Kidney (tissue), 14 donors: ENCODE measurements around the gene KCTD5. TPM values are rescaled to one million over a fixed set of nuclear protein-coding genes. Genes with fewer than 3 reads are reported as not detected.

Experiments
- DNase-seq, 5 donors: peaks; one replicate each; pipeline ENCODE4 v3.0.0-alpha.2; 2013 to 2020
- FAIRE-seq: peaks from 2 replicates; lab custom pipeline; 2012; peaks lifted over from hg19 to GRCh38; lab: Jason Lieb, UNC
- H3K27ac ChIP-seq, 2 donors: one replicate each; pipeline ENCODE4 v1.7.0; 2013; ENCODE audit warnings: low read depth in 2 of 2, low read length in 2 of 2, inconsistent platforms in 1 of 2
- H3K27me3 ChIP-seq: one replicate; pipeline ENCODE4 v1.7.1; 2013; ENCODE audit warnings: low read length, inconsistent platforms; ENCODE audit not compliant: control insufficient read depth, insufficient read depth
- H3K36me3 ChIP-seq, 3 donors: one replicate each; pipeline versions ENCODE4 v1.7.0 to v1.7.1; 2013; ENCODE audit warnings: low read length in 3 of 3, control low read depth in 1 of 3, inconsistent platforms in 1 of 3; ENCODE audit not compliant: insufficient read depth in 3 of 3, control insufficient read depth in 2 of 3
- H3K4me1 ChIP-seq, 3 donors: one replicate each; pipeline versions ENCODE4 v1.7.0 to v1.7.1; 2013; ENCODE audit warnings: low read length in 3 of 3, inconsistent platforms in 1 of 3, low read depth in 1 of 3; ENCODE audit not compliant: control insufficient read depth in 2 of 3, insufficient read depth in 2 of 3
- H3K4me3 ChIP-seq, 3 donors: one replicate each; pipeline versions ENCODE4 v1.7.0 to v1.8.1; 2013; ENCODE audit warnings: low read length in 3 of 3, control low read depth in 1 of 3, inconsistent platforms in 1 of 3
- H3K9ac ChIP-seq, 3 donors: one replicate each; pipeline versions ENCODE4 v1.7.0 to v1.7.1; 2013; ENCODE audit warnings: low read length in 3 of 3, control low read depth in 1 of 3, inconsistent platforms in 1 of 3
- H3K9me3 ChIP-seq, 3 donors: one replicate each; pipeline versions ENCODE4 v1.7.0 to v1.7.1; 2013; ENCODE audit warnings: low read length in 3 of 3, control low read depth in 1 of 3, inconsistent platforms in 1 of 3; ENCODE audit not compliant: control insufficient read depth in 2 of 3, insufficient read depth in 1 of 3
- CTCF ChIP-seq: IDR thresholded peaks from 3 replicates; pipeline ENCODE4 v1.5.1; 2012; ENCODE audit warnings: mild to moderate bottlenecking, moderate library complexity, borderline replicate concordance; ENCODE audit not compliant: insufficient read depth; ENCODE audit errors: extremely low read depth
- intact Hi-C: fragments of 100-400 bp; cut with DNase I; formaldehyde crosslinking; loops from one replicate; pipeline ENCODE4 v1.11.1; 2022
- polyA plus RNA-seq: library from polyadenylated mRNA; stranded (reverse); fragments of 350-450 nt; fragmentation: Illumina TruSeq; extraction: RNeasy Lipid Tissue Mini Kit (QIAGEN cat#74804); gene quantifications from one replicate; pipeline ENCODE4 v1.2.3, GENCODE V29; 2014; ENCODE audit warnings: low read depth, low replicate concordance; ENCODE audit not compliant: insufficient read depth
- total RNA-seq: library from RNA; stranded (reverse); fragmentation: NEBNext Ultra II Directional; extraction: Animal tissue kit (Norgen Biotek cat#: 25700); gene quantifications from one replicate; pipeline ENCODE4 v1.2.1, GENCODE V29; 2021
- donor health status: control.
- donor health status: control.
- donor health status: control.
- donor health status: control.
- donor health status: control.
- donor health status: DM: yes; HTN: yes; CAD: no.
- donor health status: Normal renal cell carcinoma (clear cell type).

KCTD5 gene
- total and polyA plus RNA-seq, 2 donors from 2014 or later, result 12.8 to 19.9 TPM

GRCh38 chr16:2739625-2740430, 57.5 kb downstream of the KCTD5 start:
- H3K36me3 ChIP-seq, result no peaks in the 10 kb centered on the region
- H3K9me3 ChIP-seq, result no peaks in the 10 kb centered on the region
- H3K9ac ChIP-seq, result no peak overlapping the region
- H3K4me1 ChIP-seq, result no peaks in the 10 kb centered on the region
- H3K27me3 ChIP-seq, result no peaks in the 10 kb centered on the region
- H3K27ac ChIP-seq, result no peak overlapping the region
- FAIRE-seq (no peak), DNase-seq (peak in 4 of 5 donors; percentile 19 to 51 (median 31))
- no peak for TF ChIP-seq CTCF
- intact Hi-C loops, result no loop called here
- H3K4me3 ChIP-seq, result no peak overlapping the region

GRCh38 chr16:2740476-2740875, 58.2 kb downstream of the KCTD5 start:
- peak in 1 of 5 donors; percentile 35 for DNase-seq

GRCh38 chr16:2741168-2741567, 58.8 kb downstream of the KCTD5 start:
- H3K36me3 ChIP-seq, result no peaks in the 10 kb centered on the region
- DNase-seq (peak in 1 of 5 donors; percentile 39), FAIRE-seq (no peak)
- H3K9ac ChIP-seq, result no peak overlapping the region
- no peaks in the 10 kb centered on the region for H3K4me1 ChIP-seq
- no peaks in the 10 kb centered on the region for H3K27me3 ChIP-seq
- intact Hi-C loops, result no loop called here
- no peaks in the 10 kb centered on the region for H3K9me3 ChIP-seq
- H3K4me3 ChIP-seq, result no peak overlapping the region
- no peak overlapping the region for H3K27ac ChIP-seq
- no peak for TF ChIP-seq CTCF

More at GRCh38 chr16:2740476-2740875, 58.2 kb downstream of the KCTD5 start:
- TF ChIP-seq CTCF, result no peak
- intact Hi-C loops, result no loop called here
- no peaks in the 10 kb centered on the region for H3K27me3 ChIP-seq
- no peaks in the 10 kb centered on the region for H3K4me1 ChIP-seq
- FAIRE-seq, result no peak
- no peaks in the 10 kb centered on the region for H3K36me3 ChIP-seq
- no peak overlapping the region for H3K27ac ChIP-seq
- H3K9me3 ChIP-seq, result no peaks in the 10 kb centered on the region
- no peak overlapping the region for H3K9ac ChIP-seq
- no peak overlapping the region for H3K4me3 ChIP-seq
